G401 (cell line): Measurements from ENCODE around the gene DNAJC10. TPM values are rescaled to one million over a fixed set of nuclear protein-coding genes. Genes with fewer than 3 reads are reported as not detected.
A peak's percentile ranks its signal among the peaks of the same experiment; 100 is the strongest.
"Not testable (repeated sequence)": the region's sequence is repeated elsewhere in the genome, so short reads cannot be mapped to it uniquely, and the experiment has no call there.

ENCODE experiments used
- DNase-seq: peaks from one replicate; pipeline ENCODE4 v3.0.0-alpha.2; 2015; ENCODE audit warnings: low spot score
- in situ Hi-C: cut with HindIII; loops from 2 replicates; pipeline ENCODE4 v1.10.0; 2016; ENCODE audit warnings: low sequenced_read_pairs, mixed read lengths
- total RNA-seq: library from RNA; depleted of rRNA; stranded (reverse); fragments of >200 nt; shearing (Covaris generic); gene quantifications from 2 replicates; pipeline ENCODE4 v1.2.3, GENCODE V29; 2014

Gene DNAJC10
- total RNA-seq, 1 experiment from 2014 or later = 150 TPM

DNA sequence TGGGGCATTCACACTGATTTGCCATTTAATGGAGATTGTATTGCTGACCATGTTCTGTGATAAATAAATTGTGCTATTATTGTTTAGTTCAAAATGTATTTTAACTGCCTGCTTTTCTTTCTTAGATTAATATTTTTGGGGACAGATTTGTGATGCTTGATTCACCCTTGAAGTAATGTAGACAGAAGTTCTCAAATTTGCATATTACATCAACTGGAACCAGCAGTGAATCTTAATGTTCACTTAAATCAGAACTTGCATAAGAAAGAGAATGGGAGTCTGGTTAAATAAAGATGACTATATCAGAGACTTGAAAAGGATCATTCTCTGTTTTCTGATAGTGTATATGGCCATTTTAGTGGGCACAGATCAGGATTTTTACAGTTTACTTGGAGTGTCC is 1.8 kb downstream of the DNAJC10 start:
- peak; percentile 23 for DNase-seq
- in situ Hi-C loops = no loop called here

GRCh38 chr2:182718459-182718858 is 2.4 kb downstream of the DNAJC10 start:
- in situ Hi-C loops = no loop called here
- peak; percentile 16 for DNase-seq

GRCh38 chr2:182719116-182719515 is 3.1 kb downstream of the DNAJC10 start:
- in situ Hi-C loops, DNase-seq: not testable (repeated sequence)

- no peak for DNase-seq
- in situ Hi-C loops = no loop called here
Observed at GRCh38 chr2:182724656-182725055, 8.6 kb downstream of the DNAJC10 start.

- DNase-seq = no peak
- in situ Hi-C loops = no loop called here
Observed at GRCh38 chr2:182726473-182726872, 10.4 kb downstream of the DNAJC10 start.

DNA sequence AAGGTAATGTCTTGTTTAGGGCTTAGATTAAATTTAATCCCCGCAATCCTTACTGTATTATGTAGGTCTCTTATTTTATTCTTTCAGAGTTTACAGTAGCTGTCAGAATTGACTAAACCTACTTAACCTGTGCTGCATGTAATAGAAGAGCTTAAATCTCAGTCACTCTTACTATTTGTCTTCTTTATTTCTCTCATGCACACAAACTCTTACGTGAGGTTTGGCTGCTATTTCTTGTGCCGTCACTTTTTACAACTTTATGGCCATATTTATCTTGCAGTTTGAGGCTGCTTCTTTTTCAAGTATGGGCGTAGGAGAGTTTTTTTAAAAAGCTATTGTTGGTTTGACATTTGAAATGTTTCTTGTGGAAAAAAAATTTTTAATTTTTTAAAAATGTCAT is 12.0 kb downstream of the DNAJC10 start:
- DNase-seq = no peak
- in situ Hi-C loops = no loop called here

GRCh38 chr2:182729710-182730339 is 13.8 kb downstream of the DNAJC10 start:
- in situ Hi-C loops = no loop called here
- DNase-seq = no peak

DNA sequence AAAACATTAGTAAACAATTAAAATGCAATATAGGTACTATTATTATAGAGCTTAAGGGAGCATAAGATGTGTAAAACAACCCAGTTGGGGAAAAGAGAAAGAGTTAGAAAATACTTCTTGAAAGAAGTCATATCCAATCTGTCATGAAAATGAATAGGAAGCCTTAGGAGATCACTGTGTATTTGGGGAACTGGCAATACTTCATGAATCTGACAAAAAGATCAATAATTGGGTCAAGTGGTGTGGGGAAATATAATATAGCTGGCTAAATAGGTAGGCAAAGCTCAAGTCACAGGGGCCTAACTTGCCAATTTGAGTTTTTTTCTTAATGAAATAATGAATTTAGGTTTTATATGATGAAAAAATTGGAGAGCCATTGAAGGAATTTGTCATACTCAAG is 14.4 kb downstream of the DNAJC10 start:
- no peak for DNase-seq
- in situ Hi-C loops = no loop called here

GRCh38 chr2:182732736-182733135 is 16.7 kb downstream of the DNAJC10 start:
- in situ Hi-C loops = no loop called here
- DNase-seq = no peak

DNA sequence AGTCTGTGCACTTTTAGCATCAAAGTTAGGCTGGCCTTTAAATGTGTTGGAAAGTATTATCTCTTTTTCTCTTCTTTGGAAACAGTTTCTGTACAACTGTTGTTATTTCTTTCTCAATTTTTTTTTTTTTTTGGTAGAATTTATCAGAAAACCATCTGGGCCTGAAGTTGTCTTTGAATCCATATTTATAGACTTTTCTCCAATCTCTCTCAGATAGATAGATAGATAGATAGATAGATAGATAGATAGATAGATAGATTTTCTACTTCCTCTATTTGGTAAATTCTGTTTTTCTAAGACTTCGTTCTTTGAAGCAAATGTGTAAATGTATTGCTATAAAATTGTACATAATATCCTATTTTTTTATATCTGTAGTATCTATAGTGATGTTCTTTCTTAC is 17.5 kb downstream of the DNAJC10 start:
- in situ Hi-C loops = no loop called here
- no peak for DNase-seq

GRCh38 chr2:182736856-182737255 is 20.8 kb downstream of the DNAJC10 start:
- DNase-seq, in situ Hi-C loops: not testable (repeated sequence)

- no peak for DNase-seq
- in situ Hi-C loops = no loop called here
Observed at GRCh38 chr2:182740701-182741100, 24.6 kb downstream of the DNAJC10 start.

DNA sequence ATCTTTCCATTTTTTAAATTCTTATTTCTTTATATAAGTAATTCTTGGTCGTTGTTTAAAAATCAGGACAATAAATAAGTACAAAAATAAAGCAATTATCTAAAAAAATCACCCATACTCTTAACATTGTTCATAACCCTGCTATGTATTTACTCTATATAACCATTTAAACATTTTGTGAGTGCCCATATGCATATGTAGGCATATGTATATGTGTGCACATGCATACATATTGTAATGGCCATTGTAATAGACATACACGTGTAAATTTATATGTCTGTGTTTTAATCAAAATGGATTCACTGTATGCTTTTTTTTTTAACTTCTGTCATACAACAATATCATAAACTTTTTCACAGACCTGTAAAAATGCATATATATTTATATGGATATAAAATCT is 25.6 kb downstream of the DNAJC10 start:
- no peak for DNase-seq
- in situ Hi-C loops = no loop called here

- in situ Hi-C loops = no loop called here
- DNase-seq = no peak
Observed at GRCh38 chr2:182744490-182744889, 28.4 kb downstream of the DNAJC10 start.

GRCh38 chr2:182745061-182745460 is 29.0 kb downstream of the DNAJC10 start:
- in situ Hi-C loops = no loop called here

DNA sequence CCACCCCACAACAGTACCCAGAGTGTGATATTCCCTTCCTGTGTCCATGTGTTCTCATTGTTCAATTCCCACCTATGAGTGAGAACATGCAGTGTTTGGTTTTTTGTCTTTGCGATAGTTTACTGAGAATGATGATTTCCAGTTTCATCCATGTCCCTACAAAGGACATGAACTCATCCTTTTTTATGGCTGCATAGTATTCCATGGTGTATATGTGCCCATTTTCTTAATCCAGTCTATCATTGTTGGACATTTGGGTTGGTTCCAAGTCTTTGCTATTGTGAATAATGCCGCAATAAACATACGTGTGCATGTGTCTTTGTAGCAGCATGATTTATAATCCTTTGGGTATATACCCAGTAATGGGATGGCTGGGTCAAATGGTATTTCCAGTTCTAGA is 29.8 kb downstream of the DNAJC10 start:
- DNase-seq, in situ Hi-C loops: not testable (repeated sequence)

More at GRCh38 chr2:182745061-182745460, 29.0 kb downstream of the DNAJC10 start:
- DNase-seq = no peak

GRCh38 chr2:182754231-182754630 is 38.2 kb downstream of the DNAJC10 start:
- DNase-seq = no peak
- in situ Hi-C loops = no loop called here

DNA sequence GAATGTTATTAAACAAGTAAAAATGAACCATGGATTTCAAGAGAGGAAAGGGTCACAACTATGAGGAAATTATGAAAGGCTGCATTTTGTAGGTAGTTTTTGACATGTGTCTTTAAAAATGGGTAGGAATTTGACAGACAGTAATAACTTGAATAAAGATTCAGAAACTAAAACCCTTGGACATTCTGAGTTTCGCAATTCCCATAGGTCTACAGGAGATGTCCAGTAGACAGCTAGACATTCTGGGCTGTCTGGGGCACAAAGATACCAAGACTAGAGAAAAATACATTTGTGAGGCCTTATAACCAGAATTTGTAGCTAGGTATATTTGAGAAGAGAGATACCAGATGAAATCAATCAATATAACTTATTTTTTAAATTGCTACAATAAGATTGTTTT is 42.3 kb downstream of the DNAJC10 start:
- DNase-seq = no peak
- in situ Hi-C loops = no loop called here

DNA sequence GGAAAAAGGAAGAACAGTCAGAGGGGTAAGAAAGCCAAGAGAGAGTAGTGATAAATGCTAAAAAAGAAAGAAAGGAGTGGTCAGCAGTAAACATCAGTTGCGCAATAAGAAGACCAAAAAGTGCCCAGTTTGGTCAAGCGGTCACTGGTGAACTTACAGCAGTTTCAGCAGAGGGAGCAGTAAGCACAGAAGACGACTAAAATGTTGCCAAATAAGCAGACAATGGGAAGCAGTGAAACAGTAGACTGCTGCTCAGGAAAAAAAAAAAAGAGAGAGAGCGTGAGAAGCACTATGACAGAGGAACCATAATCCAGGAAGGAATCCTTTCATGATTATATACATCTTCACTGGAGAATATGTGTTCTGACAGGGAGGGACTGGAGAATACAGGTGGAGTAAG is 45.8 kb downstream of the DNAJC10 start:
- peak; percentile 21 for DNase-seq
- in situ Hi-C loops = no loop called here

- DNase-seq = peak; percentile 57
- in situ Hi-C loops = no loop called here
Observed at GRCh38 chr2:182763311-182763912, 47.4 kb downstream of the DNAJC10 start.

- DNase-seq = no peak
- in situ Hi-C loops = no loop called here
Observed at GRCh38 chr2:182766626-182767025, 50.6 kb downstream of the DNAJC10 start.
